ENCODE results near the gene GANAB.
"Not testable (repeated sequence)": the region's sequence is repeated elsewhere in the genome, so short reads cannot be mapped to it uniquely, and the experiment has no call there.

GANAB gene

GRCh38 chr11:62600367-62601121 lies 45.9 kb downstream of the GANAB start:
- no peak for DNase-seq

GRCh38 chr11:62599901-62600300 lies 46.5 kb downstream of the GANAB start:
- no peak for DNase-seq

GRCh38 chr11:62599069-62599696 lies 47.2 kb downstream of the GANAB start:
- peak; percentile 90 for DNase-seq

GRCh38 chr11:62595124-62595523 lies 51.3 kb downstream of the GANAB start:
- no peak for DNase-seq

GRCh38 chr11:62593434-62594044 lies 52.9 kb downstream of the GANAB start:
- DNase-seq = peak; percentile 42

- DNase-seq = no peak
These were observed 53.4 kb downstream of the GANAB start for GRCh38 chr11:62592989-62593421.

GRCh38 chr11:62592146-62592815 lies 54.1 kb downstream of the GANAB start:
- peak; percentile 34 for DNase-seq

GRCh38 chr11:62591448-62592145 lies 54.8 kb downstream of the GANAB start, which contains the start of gene TUT1:
TUT1 (minus strand) TSS chr11:62591523; CDS start chr11:62591485, 38 bp downstream.
- peak; percentile 98 for DNase-seq

- no peak for DNase-seq
These were observed 57.3 kb downstream of the GANAB start for GRCh38 chr11:62588966-62589637.

- not testable (repeated sequence) for DNase-seq
These were observed 61.1 kb downstream of the GANAB start for GRCh38 chr11:62585356-62585755.

GRCh38 chr11:62581735-62582134 lies 64.7 kb downstream of the GANAB start:
- DNase-seq = not testable (repeated sequence)

- no peak for DNase-seq
These were observed 65.3 kb downstream of the GANAB start for GRCh38 chr11:62580959-62581715.

- DNase-seq = no peak
These were observed 67.2 kb downstream of the GANAB start for GRCh38 chr11:62579252-62579651.

GRCh38 chr11:62578541-62578940 lies 67.9 kb downstream of the GANAB start:
- no peak for DNase-seq

GRCh38 chr11:62577046-62577714 lies 69.2 kb downstream of the GANAB start:
- no peak for DNase-seq

GRCh38 chr11:62575837-62576236 lies 70.6 kb downstream of the GANAB start:
- DNase-seq = no peak

GRCh38 chr11:62575156-62575555 lies 71.3 kb downstream of the GANAB start:
- peak; percentile 41 for DNase-seq
